Right atrium auricular region (tissue), 2 donors: ENCODE measurements around the gene GPR107. TPM values are rescaled to one million over a fixed set of nuclear protein-coding genes. Genes with fewer than 3 reads are reported as not detected.

Experiments used
- DNase-seq: peaks from one replicate; pipeline ENCODE4 v3.0.0-alpha.2; 2019; ENCODE audit warnings: low spot score
- H3K27ac ChIP-seq, 2 donors: fragments of 200-600 bp; sonication (generic); 1 replicate in 1 of 2; 2 replicates in 1 of 2; pipeline ENCODE4 v1.5.1; 2016 to 2019
- H3K27me3 ChIP-seq, 2 donors: fragments of 200-600 bp; sonication (generic); one replicate each; pipeline versions ENCODE4 v1.5.1 to v1.6.0; 2017 to 2019
- H3K36me3 ChIP-seq: fragments of 200-600 bp; sonication (generic); one replicate; pipeline ENCODE4 v1.5.1; 2016
- H3K4me1 ChIP-seq, 2 donors: fragments of 200-600 bp; sonication (generic); one replicate each; pipeline versions ENCODE4 v1.5.1 to v1.6.0; 2017 to 2019
- H3K4me3 ChIP-seq, 2 donors: fragments of 200-600 bp; sonication (generic); 1 replicate in 1 of 2; 2 replicates in 1 of 2; pipeline ENCODE4 v1.5.1; 2017 to 2019; ENCODE audit warnings: mild to moderate bottlenecking in 1 of 2, moderate library complexity in 1 of 2
- H3K9me3 ChIP-seq, 2 donors: fragments of 200-600 bp; sonication (generic); one replicate each; pipeline ENCODE4 v1.5.1; 2019
- CTCF ChIP-seq, 2 donors: fragments of 200-600 bp; sonication (generic); IDR thresholded peaks; one replicate each; pipeline ENCODE4 v1.5.1; 2019; ENCODE audit warnings: antibody characterized with exemption in 2 of 2
- total RNA-seq, 2 donors: library from RNA; depleted of rRNA; stranded (reverse); fragments of >200 nt; gene quantifications; one replicate each; pipeline ENCODE4 v1.1.0, GENCODE V29; 2016

GPR107 gene
- total RNA-seq, 2 donors from 2014 or later, result 16.2 to 16.9 TPM

GRCh38 chr9:130172858-130173665 is 119.4 kb downstream of the GPR107 start:
- Histone ChIP-seq H3K9me3 (no peaks in the 10 kb centered on the region), H3K27ac (peak overlapping the region; percentile 41 to 59), H3K27me3 (no peaks in the 10 kb centered on the region), H3K36me3 (no peaks in the 10 kb centered on the region), H3K4me1 (peaks cover 0 to 22% of the 10 kb centered on the region in 2 donors), H3K4me3 (peak overlapping the region; percentile 54 to 68)
- DNase-seq, result no peak
- no peak for TF ChIP-seq CTCF (IDR thresholded peaks at IDR 0.05)

- peaks cover 0 to 22% of the 10 kb centered on the region in 2 donors for H3K4me1 ChIP-seq
- H3K36me3 ChIP-seq, result no peaks in the 10 kb centered on the region
- H3K27ac ChIP-seq, result peak overlapping the region; percentile 41 to 59
- TF ChIP-seq CTCF (IDR thresholded peaks at IDR 0.05), result no peak
- peak overlapping the region; percentile 54 to 68 for H3K4me3 ChIP-seq
- no peak for DNase-seq
- no peaks in the 10 kb centered on the region for H3K9me3 ChIP-seq
- H3K27me3 ChIP-seq, result no peaks in the 10 kb centered on the region
These were observed 119.9 kb downstream of the GPR107 start for GRCh38 chr9:130173666-130173983.

GRCh38 chr9:130174025-130174424 is 120.3 kb downstream of the GPR107 start:
- H3K27ac ChIP-seq, result peak overlapping the region; percentile 41 to 59
- H3K4me1 ChIP-seq, result peaks cover 0 to 22% of the 10 kb centered on the region in 2 donors

GRCh38 chr9:130174920-130175321 is 121.2 kb downstream of the GPR107 start:
- H3K36me3 ChIP-seq, result no peaks in the 10 kb centered on the region
- H3K27me3 ChIP-seq, result no peaks in the 10 kb centered on the region
- H3K9me3 ChIP-seq, result no peaks in the 10 kb centered on the region
- H3K27ac ChIP-seq, result peak overlapping the region; percentile 16 to 59
- no peak overlapping the region for H3K4me3 ChIP-seq
- no peak for DNase-seq
- no peak for TF ChIP-seq CTCF (IDR thresholded peaks at IDR 0.05)
- H3K4me1 ChIP-seq, result peaks cover 0 to 22% of the 10 kb centered on the region in 2 donors

More at GRCh38 chr9:130174025-130174424, 120.3 kb downstream of the GPR107 start:
- H3K4me3 ChIP-seq, result no peak overlapping the region
- H3K9me3 ChIP-seq, result no peaks in the 10 kb centered on the region
- H3K36me3 ChIP-seq, result no peaks in the 10 kb centered on the region
- H3K27me3 ChIP-seq, result no peaks in the 10 kb centered on the region
- no peak for TF ChIP-seq CTCF (IDR thresholded peaks at IDR 0.05)
- DNase-seq, result no peak

GRCh38 chr9:130175355-130175754 is 121.6 kb downstream of the GPR107 start:
- Histone ChIP-seq H3K4me1 (peaks cover 0 to 22% of the 10 kb centered on the region in 2 donors), H3K4me3 (no peak overlapping the region), H3K27ac (peak overlapping the region; percentile 16), H3K36me3 (no peaks in the 10 kb centered on the region), H3K27me3 (no peaks in the 10 kb centered on the region), H3K9me3 (no peaks in the 10 kb centered on the region)
- TF ChIP-seq CTCF (IDR thresholded peaks at IDR 0.05), result no peak
- no peak for DNase-seq
